ENCODE data around the gene HS6ST2. TPM values are rescaled to one million over a fixed set of nuclear protein-coding genes. Genes with fewer than 3 reads are reported as not detected.

Gene HS6ST2
- total RNA-seq, 2 experiments from 2014 or later, result not detected

GRCh38 chrX:132853040-132853439 lies 105.4 kb downstream of the HS6ST2 start:
- Mint-ChIP-seq H3K27ac (no peak overlapping the region), H3K27me3 (peaks cover 8% of the 10 kb centered on the region), H3K4me3 (no peak overlapping the region), H3K4me1 (peaks cover 6% of the 10 kb centered on the region), H3K9me3 (peaks cover 2% of the 10 kb centered on the region), H3K36me3 (peaks cover 3% of the 10 kb centered on the region)
- POLR2A ChIA-PET, result no interaction called here
- ATAC-seq (ENCODE audit: low read depth), result no peak
- DNase-seq, result no peak

GRCh38 chrX:132848296-132848970 lies 110.0 kb downstream of the HS6ST2 start:
- no peaks in the 10 kb centered on the region for H3K9me3 Mint-ChIP-seq
- H3K27ac Mint-ChIP-seq, result no peak overlapping the region
- peaks cover 8% of the 10 kb centered on the region for H3K27me3 Mint-ChIP-seq
- ATAC-seq (ENCODE audit: low read depth) (no peak), DNase-seq (no peak)
- H3K4me1 Mint-ChIP-seq, result no peaks in the 10 kb centered on the region
- H3K4me3 Mint-ChIP-seq, result no peak overlapping the region
- H3K36me3 Mint-ChIP-seq, result no peaks in the 10 kb centered on the region
- POLR2A ChIA-PET, result no interaction called here

DNA sequence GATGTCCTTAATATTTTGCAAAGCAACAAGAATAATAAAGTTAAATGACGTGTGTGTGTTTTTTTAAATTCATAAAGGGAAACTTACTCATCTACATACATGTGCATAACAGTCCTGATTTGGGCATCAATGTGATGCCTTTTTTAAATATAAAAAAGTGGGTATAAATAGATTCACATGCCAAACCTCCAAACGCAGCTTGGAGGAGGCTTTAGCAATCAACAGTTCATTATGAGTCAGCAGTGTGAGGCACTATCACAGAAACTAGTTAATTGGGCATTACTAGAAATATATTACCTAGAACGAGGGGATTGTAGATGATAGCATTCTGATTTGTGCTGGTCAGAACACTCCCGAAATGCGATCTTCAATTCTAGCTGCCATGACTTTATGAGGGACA lies 115.1 kb downstream of the HS6ST2 start:
- no peaks in the 10 kb centered on the region for H3K9me3 Mint-ChIP-seq

GRCh38 chrX:132842460-132843238 lies 115.8 kb downstream of the HS6ST2 start:
- DNase-seq, result no peak
- Mint-ChIP-seq H3K4me3 (no peak overlapping the region), H3K27ac (no peak overlapping the region), H3K36me3 (no peaks in the 10 kb centered on the region), H3K9me3 (no peaks in the 10 kb centered on the region), H3K4me1 (no peaks in the 10 kb centered on the region), H3K27me3 (no peaks in the 10 kb centered on the region)
- POLR2A ChIA-PET, result no interaction called here
- ATAC-seq (ENCODE audit: low read depth), result no peak

More for the DNA sequence above, 115.1 kb downstream of the HS6ST2 start:
- no peaks in the 10 kb centered on the region for H3K36me3 Mint-ChIP-seq
- H3K4me1 Mint-ChIP-seq, result no peaks in the 10 kb centered on the region
- H3K27ac Mint-ChIP-seq, result no peak overlapping the region
- POLR2A ChIA-PET, result no interaction called here
- no peak for ATAC-seq (ENCODE audit: low read depth)
- H3K27me3 Mint-ChIP-seq, result no peaks in the 10 kb centered on the region
- H3K4me3 Mint-ChIP-seq, result no peak overlapping the region
- no peak for DNase-seq

DNA sequence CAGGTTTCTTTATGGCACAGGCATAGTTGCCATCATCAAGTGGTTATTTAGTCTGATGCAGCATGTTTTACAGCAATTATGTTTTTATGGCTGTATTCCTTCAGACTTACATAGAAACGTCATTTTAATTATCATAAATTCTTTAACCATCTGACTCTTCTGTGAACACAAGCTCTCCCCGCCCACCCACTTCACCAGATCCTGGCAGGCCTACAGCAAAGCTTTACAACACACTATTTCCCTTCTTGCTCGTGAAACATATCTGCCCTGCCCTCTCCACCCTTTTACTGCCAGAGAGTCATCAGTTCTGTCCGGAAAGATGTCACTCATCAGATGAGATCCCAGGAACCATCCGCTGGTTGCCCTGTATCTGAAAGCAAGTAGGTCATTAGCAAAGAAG lies 120.5 kb downstream of the HS6ST2 start:
- no peaks in the 10 kb centered on the region for H3K36me3 Mint-ChIP-seq
- ATAC-seq (ENCODE audit: low read depth) (no peak), DNase-seq (no peak)
- H3K4me1 Mint-ChIP-seq, result no peaks in the 10 kb centered on the region
- H3K27ac Mint-ChIP-seq, result no peak overlapping the region
- POLR2A ChIA-PET, result no interaction called here
- no peak overlapping the region for H3K4me3 Mint-ChIP-seq
- no peaks in the 10 kb centered on the region for H3K9me3 Mint-ChIP-seq
- H3K27me3 Mint-ChIP-seq, result peaks cover 2% of the 10 kb centered on the region

DNA sequence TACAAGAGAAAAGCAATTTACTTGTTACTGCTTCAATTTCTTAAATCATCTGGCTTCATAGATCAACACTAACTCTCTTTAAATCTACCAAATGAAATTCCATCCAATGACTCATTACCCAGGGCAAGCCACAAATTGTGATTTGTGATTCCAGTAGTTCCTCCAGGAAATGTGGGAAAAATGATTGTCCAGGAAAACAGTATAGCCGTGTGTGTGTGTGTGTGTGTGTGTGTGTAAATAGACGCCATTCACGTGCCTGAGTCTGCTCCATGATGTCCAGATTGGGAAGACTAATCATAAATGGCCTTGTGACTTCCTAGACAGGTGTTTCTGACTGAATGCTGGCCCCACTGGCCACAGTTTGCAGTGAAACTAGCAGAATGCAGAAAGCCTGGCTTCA lies 121.3 kb downstream of the HS6ST2 start:
- H3K9me3 Mint-ChIP-seq, result no peaks in the 10 kb centered on the region
- no peaks in the 10 kb centered on the region for H3K36me3 Mint-ChIP-seq
- peaks cover 2% of the 10 kb centered on the region for H3K27me3 Mint-ChIP-seq
- H3K4me1 Mint-ChIP-seq, result no peaks in the 10 kb centered on the region
- POLR2A ChIA-PET, result no interaction called here
- no peak for ATAC-seq (ENCODE audit: low read depth)
- H3K4me3 Mint-ChIP-seq, result no peak overlapping the region
- no peak for DNase-seq
- no peak overlapping the region for H3K27ac Mint-ChIP-seq

GRCh38 chrX:132836471-132836870 lies 122.0 kb downstream of the HS6ST2 start:
- H3K4me1 Mint-ChIP-seq, result no peaks in the 10 kb centered on the region

DNA sequence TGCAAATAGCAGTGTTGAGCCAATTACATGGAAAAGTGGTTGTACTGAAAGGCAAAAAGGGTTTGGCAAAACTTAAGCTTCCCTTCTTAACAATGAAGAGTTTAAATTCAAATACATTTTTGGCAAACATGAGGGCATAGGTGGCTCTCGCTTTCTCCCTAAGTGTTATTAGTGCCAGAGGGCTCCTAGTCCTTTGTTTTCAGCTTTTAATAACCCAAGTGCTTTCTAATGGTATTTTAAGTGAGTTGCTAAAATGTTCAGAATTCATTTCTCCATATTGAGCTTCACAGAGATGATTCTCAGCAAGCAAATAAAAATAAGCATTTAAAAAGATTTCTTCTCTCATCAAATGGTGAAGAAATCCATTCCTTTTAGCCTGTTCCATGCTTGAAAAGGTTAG lies 123.7 kb downstream of the HS6ST2 start:
- Mint-ChIP-seq H3K4me3 (no peak overlapping the region), H3K36me3 (no peaks in the 10 kb centered on the region), H3K9me3 (no peaks in the 10 kb centered on the region), H3K27ac (no peak overlapping the region), H3K4me1 (no peaks in the 10 kb centered on the region), H3K27me3 (peaks cover 2% of the 10 kb centered on the region)
- DNase-seq (no peak), ATAC-seq (ENCODE audit: low read depth) (no peak)
- POLR2A ChIA-PET, result no interaction called here

More at GRCh38 chrX:132836471-132836870, 122.0 kb downstream of the HS6ST2 start:
- POLR2A ChIA-PET, result no interaction called here
- Mint-ChIP-seq H3K36me3 (no peaks in the 10 kb centered on the region), H3K27me3 (peaks cover 2% of the 10 kb centered on the region), H3K4me3 (no peak overlapping the region), H3K9me3 (no peaks in the 10 kb centered on the region), H3K27ac (no peak overlapping the region)
- no peak for ATAC-seq (ENCODE audit: low read depth)
- no peak for DNase-seq

DNA sequence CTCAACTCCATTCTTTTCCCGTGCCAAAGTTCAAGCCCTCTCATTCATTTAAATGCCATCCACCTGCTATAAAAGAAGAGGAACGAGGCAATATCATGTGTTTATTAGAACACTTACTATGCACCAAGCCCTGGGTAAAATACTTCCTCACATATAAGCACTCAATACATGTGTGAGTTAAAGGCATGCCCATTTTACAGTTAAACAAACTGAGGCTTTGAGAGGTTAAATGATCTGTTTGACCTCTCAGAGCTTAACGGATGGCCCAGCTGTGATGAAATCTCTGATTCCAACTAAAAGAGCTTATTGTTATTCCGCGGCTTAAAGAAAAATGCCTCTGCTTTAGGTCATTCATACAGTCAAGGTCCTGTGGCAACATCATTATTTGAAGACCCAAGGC lies 124.3 kb downstream of the HS6ST2 start:
- no peak for ATAC-seq (ENCODE audit: low read depth)
- Mint-ChIP-seq H3K36me3 (no peaks in the 10 kb centered on the region), H3K9me3 (no peaks in the 10 kb centered on the region), H3K27ac (no peak overlapping the region), H3K27me3 (peaks cover 2% of the 10 kb centered on the region), H3K4me3 (no peak overlapping the region), H3K4me1 (no peaks in the 10 kb centered on the region)
- no peak for DNase-seq
- POLR2A ChIA-PET, result no interaction called here

GRCh38 chrX:132833373-132833772 lies 125.1 kb downstream of the HS6ST2 start:
- DNase-seq, result no peak
- H3K36me3 Mint-ChIP-seq, result no peaks in the 10 kb centered on the region
- POLR2A ChIA-PET, result no interaction called here
- ATAC-seq (ENCODE audit: low read depth), result no peak
- no peaks in the 10 kb centered on the region for H3K9me3 Mint-ChIP-seq
- H3K27me3 Mint-ChIP-seq, result peaks cover 2% of the 10 kb centered on the region
- no peaks in the 10 kb centered on the region for H3K4me1 Mint-ChIP-seq
- H3K4me3 Mint-ChIP-seq, result no peak overlapping the region
- H3K27ac Mint-ChIP-seq, result no peak overlapping the region

GRCh38 chrX:132831336-132831973 lies 127.0 kb downstream of the HS6ST2 start:
- H3K27ac Mint-ChIP-seq, result no peak overlapping the region
- no peaks in the 10 kb centered on the region for H3K4me1 Mint-ChIP-seq
- DNase-seq (no peak), ATAC-seq (ENCODE audit: low read depth) (no peak)
- H3K36me3 Mint-ChIP-seq, result no peaks in the 10 kb centered on the region
- POLR2A ChIA-PET, result no interaction called here
- no peaks in the 10 kb centered on the region for H3K9me3 Mint-ChIP-seq
- H3K4me3 Mint-ChIP-seq, result no peak overlapping the region
- H3K27me3 Mint-ChIP-seq, result no peaks in the 10 kb centered on the region

GRCh38 chrX:132822634-132823012 lies 135.8 kb downstream of the HS6ST2 start:
- Mint-ChIP-seq H3K4me3 (no peak overlapping the region), H3K27me3 (no peaks in the 10 kb centered on the region), H3K27ac (no peak overlapping the region), H3K9me3 (no peaks in the 10 kb centered on the region), H3K4me1 (no peaks in the 10 kb centered on the region), H3K36me3 (no peaks in the 10 kb centered on the region)
- no peak for ATAC-seq (ENCODE audit: low read depth)
- no peak for DNase-seq
- POLR2A ChIA-PET, result no interaction called here

- Mint-ChIP-seq H3K27me3 (no peaks in the 10 kb centered on the region), H3K4me1 (no peaks in the 10 kb centered on the region), H3K9me3 (no peaks in the 10 kb centered on the region), H3K36me3 (no peaks in the 10 kb centered on the region), H3K4me3 (no peak overlapping the region), H3K27ac (no peak overlapping the region)
- POLR2A ChIA-PET, result no interaction called here
- DNase-seq, result no peak
- no peak for ATAC-seq (ENCODE audit: low read depth)
Observed at GRCh38 chrX:132821974-132822633, 136.3 kb downstream of the HS6ST2 start.

Measured in activated naive CD8-positive, alpha-beta T cell treated with anti-CD3 and anti-CD28 coated beads, Interleukin-2, amount 10 ng/mL, durations not matched to agents 7 days and 5 days (primary cell).